Fibroblast of villous mesenchyme (primary cell): ENCODE measurements around the gene CDX1. TPM values are rescaled to one million over a fixed set of nuclear protein-coding genes. Genes with fewer than 3 reads are reported as not detected.

ENCODE experiments used
- DNase-seq: peaks from one replicate; pipeline ENCODE4 v3.0.0-alpha.2; 2010; ENCODE audit warnings: low read depth
- H3K4me3 ChIP-seq: 2 replicates; pipeline ENCODE4 v1.5.1; 2011; ENCODE audit warnings: low read depth, mild to moderate bottlenecking, low read length
- total RNA-seq: library from RNA; depleted of rRNA; stranded (reverse); fragments of >200 nt; gene quantifications from 2 replicates; pipeline ENCODE4 v1.2.3, GENCODE V29; 2012
- TF ChIP-seq, protein P1 (sequence below): IDR thresholded peaks from 2 replicates; pipeline ENCODE4 v1.5.1; 2012; ENCODE audit warnings: low read depth, mild to moderate bottlenecking, low read length; ENCODE audit not compliant: insufficient read depth

CDX1 gene
- total RNA-seq, 1 donor = under 0.01 TPM

DNA sequence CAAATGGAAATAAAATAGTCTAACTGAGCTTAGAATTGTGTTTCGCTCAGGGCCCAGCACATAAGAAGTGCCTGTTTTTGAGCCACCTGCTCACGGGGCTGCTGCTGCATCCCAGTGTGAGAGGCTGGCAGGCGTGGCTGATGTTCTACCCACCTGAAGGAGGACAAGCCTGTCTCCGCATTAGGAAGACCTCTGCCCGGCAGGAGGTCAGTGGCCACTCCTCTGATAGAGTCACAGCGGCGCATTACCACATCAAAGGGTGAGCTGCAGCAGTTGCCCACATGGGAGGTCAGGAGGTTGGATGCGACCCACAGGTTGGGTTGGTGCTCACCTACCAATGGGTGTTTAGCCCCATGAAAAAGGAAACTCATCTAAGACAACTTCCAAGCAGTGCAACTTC lies 19.6 kb downstream of the CDX1 start:
- TF ChIP-seq, protein P1, sequence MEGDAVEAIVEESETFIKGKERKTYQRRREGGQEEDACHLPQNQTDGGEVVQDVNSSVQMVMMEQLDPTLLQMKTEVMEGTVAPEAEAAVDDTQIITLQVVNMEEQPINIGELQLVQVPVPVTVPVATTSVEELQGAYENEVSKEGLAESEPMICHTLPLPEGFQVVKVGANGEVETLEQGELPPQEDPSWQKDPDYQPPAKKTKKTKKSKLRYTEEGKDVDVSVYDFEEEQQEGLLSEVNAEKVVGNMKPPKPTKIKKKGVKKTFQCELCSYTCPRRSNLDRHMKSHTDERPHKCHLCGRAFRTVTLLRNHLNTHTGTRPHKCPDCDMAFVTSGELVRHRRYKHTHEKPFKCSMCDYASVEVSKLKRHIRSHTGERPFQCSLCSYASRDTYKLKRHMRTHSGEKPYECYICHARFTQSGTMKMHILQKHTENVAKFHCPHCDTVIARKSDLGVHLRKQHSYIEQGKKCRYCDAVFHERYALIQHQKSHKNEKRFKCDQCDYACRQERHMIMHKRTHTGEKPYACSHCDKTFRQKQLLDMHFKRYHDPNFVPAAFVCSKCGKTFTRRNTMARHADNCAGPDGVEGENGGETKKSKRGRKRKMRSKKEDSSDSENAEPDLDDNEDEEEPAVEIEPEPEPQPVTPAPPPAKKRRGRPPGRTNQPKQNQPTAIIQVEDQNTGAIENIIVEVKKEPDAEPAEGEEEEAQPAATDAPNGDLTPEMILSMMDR = no peak
- no peak overlapping the region for H3K4me3 ChIP-seq
- no peak for DNase-seq

DNA sequence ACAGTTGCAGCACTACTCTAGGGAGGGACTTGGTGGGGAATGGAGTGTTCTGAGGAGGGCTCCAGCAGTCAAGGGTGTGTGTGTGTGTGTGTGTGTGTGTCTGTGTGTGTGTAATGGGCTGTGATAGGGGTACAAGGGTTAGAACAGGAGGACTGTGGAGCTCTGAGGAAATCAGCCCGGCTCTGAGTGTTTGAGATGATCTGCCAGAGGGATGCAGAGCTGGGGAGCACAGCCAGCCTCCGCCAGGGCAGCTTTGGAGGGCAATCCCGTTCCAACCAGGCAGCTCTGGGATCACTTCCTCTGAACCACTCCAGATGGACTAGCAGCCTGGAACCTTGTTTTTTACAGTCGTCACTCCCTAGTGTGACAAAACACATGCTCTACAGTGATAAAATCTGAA lies 20.3 kb downstream of the CDX1 start:
- DNase-seq = no peak
- TF ChIP-seq, protein P1 = no peak
- H3K4me3 ChIP-seq = no peak overlapping the region

DNA sequence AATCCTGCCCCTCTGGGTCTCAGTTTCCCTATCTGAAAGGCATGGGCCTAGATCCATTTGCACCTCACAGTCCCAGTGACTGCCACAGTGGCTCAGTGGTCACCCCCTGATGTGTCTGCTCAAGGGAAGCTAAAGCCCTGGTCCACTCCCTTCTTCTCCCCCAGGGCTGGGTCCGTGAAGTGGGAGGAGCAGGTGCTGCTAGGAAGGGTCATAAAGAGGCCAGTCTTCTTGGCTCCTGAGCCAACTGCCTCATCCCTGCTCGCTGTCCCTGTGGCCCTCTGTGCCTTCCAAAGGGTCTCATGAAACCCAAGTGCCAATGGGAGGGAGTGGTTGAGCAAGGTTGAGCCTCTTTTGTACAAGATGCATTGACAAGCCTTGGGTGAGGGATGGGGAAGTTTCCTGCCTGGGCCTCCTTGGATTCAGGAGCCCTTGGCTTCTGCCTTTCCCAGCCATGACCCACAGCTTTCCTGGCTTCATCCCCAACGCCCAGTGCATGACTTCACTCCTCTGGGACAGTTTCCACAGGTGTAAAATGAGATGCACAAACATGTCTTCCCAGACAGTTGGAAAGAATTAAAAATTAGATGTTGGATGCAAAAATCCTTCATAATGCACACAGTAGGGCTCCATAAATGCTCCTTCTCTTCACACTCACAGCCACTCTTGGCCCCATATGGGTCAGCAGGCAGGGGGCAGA lies 21.7 kb downstream of the CDX1 start:
- H3K4me3 ChIP-seq = no peak overlapping the region
- DNase-seq = no peak
- TF ChIP-seq, protein P1 = no peak

DNA sequence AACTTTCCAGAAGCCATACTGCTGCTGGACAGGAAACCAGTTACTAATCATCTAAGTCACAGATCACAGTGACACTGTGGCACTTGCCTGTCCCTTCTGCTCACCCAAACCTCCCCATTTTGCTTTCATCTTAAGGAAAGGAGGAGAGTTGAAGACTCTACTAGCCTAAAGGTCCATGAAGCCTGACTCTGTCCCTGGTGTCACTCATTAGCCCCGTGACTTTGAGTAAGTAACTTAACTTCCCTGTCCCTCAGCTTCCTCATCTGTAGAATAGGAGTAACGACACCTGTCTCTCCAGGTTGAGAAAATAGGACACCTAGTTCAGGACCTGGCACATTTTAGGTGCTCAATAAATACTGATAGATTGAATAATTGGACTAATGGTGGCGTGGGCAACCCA lies 22.7 kb downstream of the CDX1 start:
- TF ChIP-seq, protein P1 = no peak
- DNase-seq = no peak
- no peak overlapping the region for H3K4me3 ChIP-seq

DNA sequence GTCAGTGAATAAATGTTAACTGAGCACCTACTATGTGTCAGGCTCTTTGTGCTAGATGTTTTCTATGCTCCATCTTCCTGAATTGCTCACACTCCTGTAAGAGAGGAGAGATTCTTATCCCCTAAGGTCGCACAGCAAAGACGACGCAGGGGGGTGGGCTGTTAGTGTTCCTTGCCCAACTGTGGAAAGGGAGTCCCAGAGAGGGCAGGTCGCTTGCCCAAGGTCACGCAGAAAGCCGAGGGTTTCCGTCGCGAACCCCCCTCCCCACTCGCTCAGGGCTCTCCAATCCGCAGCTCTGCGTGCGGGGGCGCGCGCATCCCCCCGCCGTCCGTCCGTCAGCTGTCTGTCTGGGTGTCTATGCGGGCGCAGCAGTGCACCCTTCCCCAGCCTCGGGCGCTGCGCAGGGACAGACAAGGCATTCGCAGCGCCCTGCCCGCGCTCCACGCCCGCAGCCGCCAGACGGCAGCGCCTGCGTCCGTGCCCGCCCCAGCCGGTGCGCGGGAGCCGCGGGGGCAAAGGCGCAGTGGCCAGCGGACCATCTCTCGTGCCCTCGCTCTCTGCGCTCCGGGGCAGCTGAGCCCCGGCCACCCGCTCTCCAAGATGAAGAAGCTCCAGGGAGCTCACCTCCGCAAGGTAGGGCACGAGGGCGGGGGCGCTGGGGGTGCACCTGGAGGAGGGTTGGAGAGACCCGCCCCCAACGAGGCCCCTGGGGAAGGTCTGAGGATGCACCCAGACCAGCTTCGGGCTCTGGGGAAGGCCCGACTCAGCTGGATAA lies 23.3 kb downstream of the CDX1 start, which contains the start of gene SLC6A7:
Gene SLC6A7, plus strand, starts transcription at position 335 of the 775 bp plus-strand sequence. Its CDS starts 266 bp downstream, at position 601.
- DNase-seq = no peak
- no peak within 1 kb of the TSS for H3K4me3 ChIP-seq
- TF ChIP-seq, protein P1 = no peak

DNA sequence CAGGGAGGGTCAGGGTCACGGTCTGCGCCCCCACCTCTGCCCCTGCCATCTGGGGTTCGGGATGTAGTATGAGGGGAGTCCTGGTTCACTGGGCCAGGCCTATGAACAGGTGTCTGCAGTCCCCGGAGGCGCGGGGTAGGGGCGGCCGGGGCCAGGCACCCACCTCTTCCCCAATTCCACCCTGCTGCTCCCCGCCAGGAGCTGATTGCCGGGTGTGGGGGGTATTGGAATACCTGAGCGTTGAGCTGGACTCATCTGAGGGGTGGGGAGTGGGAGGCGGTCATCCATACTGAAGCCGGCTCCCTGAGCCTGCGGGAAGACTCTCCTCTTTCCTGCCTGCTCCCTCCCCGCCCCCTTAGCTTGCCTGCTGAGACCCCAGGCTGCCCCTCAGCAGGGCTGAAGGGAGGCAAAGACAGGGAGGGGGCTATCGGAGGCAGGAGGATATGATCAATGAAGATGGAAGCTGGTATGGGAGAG lies 24.0 kb downstream of the CDX1 start:
- H3K4me3 ChIP-seq = no peak overlapping the region
- TF ChIP-seq, protein P1 = no peak
- no peak for DNase-seq
